Measurements from ENCODE around the gene KBTBD4.
"Not testable (repeated sequence)": the region's sequence is repeated elsewhere in the genome, so short reads cannot be mapped to it uniquely, and the experiment has no call there.

KBTBD4 gene

DNA sequence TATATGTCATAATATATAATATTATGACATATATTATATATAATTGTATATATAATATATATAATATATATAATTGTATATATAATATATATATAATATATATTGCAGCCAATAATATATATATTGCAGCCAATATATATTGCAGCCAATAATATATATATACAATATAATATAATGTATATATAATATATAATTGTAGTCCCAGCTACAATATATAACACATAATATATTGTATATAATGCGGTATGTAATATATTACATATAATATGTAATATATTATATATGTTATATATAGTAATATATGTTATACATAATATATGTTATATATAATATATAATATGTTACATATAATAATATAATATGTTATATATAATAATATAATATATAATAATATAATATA lies 20.1 kb downstream of the KBTBD4 start:
- TF ChIP-seq, protein P1, sequence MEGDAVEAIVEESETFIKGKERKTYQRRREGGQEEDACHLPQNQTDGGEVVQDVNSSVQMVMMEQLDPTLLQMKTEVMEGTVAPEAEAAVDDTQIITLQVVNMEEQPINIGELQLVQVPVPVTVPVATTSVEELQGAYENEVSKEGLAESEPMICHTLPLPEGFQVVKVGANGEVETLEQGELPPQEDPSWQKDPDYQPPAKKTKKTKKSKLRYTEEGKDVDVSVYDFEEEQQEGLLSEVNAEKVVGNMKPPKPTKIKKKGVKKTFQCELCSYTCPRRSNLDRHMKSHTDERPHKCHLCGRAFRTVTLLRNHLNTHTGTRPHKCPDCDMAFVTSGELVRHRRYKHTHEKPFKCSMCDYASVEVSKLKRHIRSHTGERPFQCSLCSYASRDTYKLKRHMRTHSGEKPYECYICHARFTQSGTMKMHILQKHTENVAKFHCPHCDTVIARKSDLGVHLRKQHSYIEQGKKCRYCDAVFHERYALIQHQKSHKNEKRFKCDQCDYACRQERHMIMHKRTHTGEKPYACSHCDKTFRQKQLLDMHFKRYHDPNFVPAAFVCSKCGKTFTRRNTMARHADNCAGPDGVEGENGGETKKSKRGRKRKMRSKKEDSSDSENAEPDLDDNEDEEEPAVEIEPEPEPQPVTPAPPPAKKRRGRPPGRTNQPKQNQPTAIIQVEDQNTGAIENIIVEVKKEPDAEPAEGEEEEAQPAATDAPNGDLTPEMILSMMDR (IDR thresholded peaks at IDR 0.05): no peak
- TF ChIP-seq ZFX (IDR thresholded peaks at IDR 0.05; ENCODE audit: borderline replicate concordance): no peak
- H3K27ac ChIP-seq: no peak overlapping the region

DNA sequence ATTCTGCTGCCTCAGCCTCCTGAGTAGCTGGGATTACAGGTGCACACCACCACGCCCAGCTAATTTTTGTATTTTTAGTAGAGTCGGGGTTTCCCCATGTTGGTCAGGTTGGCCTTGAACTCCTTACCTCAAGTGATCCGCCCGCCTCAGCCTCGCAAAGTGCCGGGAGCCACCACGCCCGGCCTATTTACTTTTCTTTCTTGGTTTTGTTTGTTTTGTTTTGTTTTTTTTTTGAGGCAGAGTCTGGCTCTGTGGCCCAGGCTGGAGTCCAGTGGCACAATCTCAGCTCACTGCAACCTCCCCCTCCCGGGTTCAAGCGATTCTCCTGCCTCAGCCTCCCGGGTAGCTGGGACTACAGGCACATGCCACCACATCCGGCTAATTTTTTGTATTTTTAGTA lies 21.8 kb downstream of the KBTBD4 start:
- not testable (repeated sequence) for H3K27ac ChIP-seq

DNA sequence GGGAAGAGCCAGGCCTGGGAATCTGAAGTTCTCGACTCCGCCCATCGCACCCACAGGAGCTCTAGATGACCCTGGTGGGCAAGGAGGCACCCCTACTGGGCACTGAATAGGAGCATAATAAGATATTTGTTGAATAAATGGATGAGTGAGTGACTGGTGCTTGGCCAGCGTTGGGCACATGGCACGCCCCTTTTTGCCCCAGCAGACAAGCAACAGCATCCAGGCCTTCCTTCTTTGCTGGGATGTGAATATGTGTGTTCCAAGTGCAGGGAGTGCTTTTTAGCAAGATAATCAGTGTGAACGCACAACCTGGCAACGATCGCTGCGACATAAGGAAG lies 25.4 kb downstream of the KBTBD4 start:
- peak overlapping the region; percentile 81 for H3K27ac ChIP-seq
- TF ChIP-seq, protein P1 (IDR thresholded peaks at IDR 0.05): peak; percentile 82
- TF ChIP-seq ZFX (IDR thresholded peaks at IDR 0.05; ENCODE audit: borderline replicate concordance): no peak

DNA sequence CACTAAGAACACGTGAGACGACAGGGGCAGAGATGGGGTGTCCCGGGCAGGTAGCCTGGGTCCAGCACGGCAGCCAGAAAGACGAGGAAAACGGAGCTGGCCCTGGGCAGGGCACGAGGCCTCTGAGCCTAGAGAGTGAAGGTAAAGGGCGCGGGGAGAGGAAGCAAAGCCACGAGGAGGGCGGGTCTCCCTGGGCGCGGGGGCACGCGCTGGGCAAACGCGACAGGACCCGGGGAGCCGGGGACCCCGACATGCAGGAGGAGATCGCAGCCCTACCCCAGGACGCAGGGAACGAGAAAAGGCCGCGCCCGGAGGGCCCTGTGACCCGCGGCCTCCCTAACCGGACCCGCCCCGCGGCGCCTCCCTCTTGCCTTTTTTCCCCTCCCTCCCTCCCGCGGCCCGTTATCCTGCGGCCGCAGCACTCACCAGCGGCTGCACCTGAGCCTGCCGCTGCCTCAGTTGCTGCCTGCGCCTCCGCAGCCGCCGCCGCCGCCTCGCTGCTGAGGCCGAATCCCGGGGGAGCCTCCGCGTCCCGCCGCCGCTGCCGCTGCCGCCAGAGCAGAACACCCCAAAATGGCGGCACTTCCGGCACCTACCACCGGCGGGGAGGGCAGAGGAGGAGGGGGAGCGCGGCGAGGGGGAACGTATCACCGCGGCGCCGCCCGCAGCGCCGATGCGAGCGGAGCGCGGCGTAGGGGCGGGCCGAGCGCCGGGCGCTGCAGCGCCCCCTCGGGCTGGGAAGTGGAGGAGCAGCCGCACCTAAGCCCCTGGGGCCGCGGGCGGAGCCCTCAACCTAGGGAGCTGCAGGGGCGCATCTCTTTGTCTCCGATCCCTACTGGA lies 26.0 kb downstream of the KBTBD4 start, which contains the start of gene CELF1:
Gene CELF1 (minus strand): TSS at position 567 of the 840 bp plus-strand sequence. CDS start 53,609 bp downstream, outside the sequence.
- TF ChIP-seq, protein P1 (IDR thresholded peaks at IDR 0.05): peak; percentile 98
- no peak for TF ChIP-seq ZFX (IDR thresholded peaks at IDR 0.05; ENCODE audit: borderline replicate concordance)
- peak within 1 kb of the TSS; percentile 81 for H3K27ac ChIP-seq

DNA sequence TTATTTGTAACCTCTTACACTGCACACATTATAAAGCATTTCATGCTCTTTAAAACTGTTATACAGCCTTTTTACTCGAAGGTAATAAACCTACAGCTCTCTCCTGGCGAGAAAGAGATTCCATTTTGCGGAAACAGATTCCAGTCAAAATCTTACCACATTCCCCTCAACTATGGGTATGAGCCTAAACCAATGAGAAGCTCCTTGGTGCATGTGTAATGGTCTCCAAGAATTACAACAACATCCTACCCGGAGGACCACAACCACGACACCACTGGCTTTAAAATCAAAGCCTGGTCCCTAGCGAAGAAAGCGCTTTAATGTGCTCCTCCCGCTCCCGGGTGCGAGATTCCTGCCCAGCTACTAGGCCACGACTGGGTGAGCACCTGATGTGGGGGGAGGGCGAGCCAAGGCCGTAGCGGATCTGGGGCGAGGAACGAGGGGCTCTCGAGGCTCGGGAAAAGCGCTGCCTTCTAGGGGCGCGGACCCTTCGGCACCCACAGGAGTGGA lies 26.7 kb downstream of the KBTBD4 start:
- peak overlapping the region; percentile 81 for H3K27ac ChIP-seq
- no peak for TF ChIP-seq ZFX (IDR thresholded peaks at IDR 0.05; ENCODE audit: borderline replicate concordance)
- TF ChIP-seq, protein P1 (IDR thresholded peaks at IDR 0.05): no peak

DNA sequence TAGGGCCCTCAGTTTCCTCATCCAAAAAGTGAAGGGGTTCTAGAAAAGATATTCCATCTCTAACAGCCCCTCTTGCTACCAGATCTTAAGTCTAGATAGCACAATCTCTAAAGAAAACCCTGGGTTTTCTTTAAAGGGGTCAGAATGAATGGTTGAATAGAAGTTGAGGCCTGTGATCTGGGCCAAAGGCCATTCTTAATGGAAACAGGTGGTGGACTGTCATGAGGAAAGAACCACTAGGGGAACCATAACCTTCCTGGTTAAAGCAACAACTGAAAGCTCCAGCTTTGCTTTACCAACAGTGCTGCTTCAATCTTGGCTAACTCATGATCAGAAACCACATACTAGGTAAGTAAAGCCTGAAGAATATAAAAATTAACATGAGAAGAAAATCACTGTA lies 27.7 kb downstream of the KBTBD4 start:
- peak overlapping the region; percentile 81 for H3K27ac ChIP-seq
- no peak for TF ChIP-seq ZFX (IDR thresholded peaks at IDR 0.05; ENCODE audit: borderline replicate concordance)
- TF ChIP-seq, protein P1 (IDR thresholded peaks at IDR 0.05): peak; percentile 48

DNA sequence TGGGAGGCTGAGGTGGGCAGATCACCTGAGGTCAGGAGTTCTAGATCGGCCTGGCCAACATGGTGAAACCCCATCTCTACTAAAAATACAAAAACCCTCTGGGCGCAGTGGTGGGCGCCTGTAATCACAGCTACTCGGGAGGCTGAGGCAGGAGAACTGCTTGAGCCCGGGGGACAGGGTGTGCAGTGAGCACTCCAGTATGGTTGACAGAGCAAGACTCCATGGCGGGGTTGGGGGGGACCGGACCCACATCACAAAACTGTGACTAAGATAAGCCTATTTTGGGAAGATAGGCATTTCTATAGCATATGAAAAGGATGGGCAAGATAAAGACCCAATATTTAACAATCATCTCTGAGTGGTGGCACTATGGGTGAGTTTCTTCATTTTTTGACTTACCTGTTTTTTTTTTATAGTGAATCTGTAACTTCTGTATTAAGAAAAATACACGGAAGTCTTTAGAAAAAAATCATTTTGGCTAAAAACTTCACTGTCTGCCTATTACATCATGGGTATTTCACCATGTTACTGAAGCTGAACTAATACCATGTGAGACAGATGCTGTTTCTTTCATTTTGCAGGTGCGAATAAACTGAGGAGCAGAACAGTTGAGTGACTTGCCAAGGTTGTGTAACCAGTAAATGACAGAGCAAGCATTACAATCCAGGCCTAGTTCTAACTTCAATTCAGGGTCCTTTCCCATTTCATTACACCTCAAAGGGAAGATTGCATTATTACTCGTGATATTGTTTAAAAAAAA lies 28.3 kb downstream of the KBTBD4 start:
- TF ChIP-seq, protein P1 (IDR thresholded peaks at IDR 0.05): no peak
- TF ChIP-seq ZFX (IDR thresholded peaks at IDR 0.05; ENCODE audit: borderline replicate concordance): no peak

DNA sequence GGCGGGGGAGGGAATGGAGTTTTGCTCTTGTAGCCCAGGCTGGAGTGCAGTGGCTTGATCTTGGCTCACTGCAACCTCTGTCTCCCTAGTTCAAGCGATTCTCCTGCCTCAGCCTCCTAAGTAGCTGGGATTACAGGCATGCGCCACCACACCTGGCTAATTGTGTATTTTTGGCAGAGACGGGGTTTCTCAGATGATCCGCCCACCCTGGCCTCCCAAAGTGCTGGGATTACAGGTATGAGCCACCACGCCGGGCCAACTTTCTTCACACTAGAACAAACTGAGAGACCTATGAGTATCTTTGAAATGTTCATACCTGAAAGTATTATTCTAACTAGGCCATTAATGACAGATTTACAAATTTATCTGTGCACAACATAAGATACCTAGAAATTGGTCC lies 32.5 kb downstream of the KBTBD4 start:
- H3K27ac ChIP-seq: not testable (repeated sequence)

More for the DNA sequence above, 28.3 kb downstream of the KBTBD4 start:
- H3K27ac ChIP-seq: peak overlapping the region; percentile 81; the same call in 1 of the 2 replicates

Data from 22Rv1 (cell line).